Measurements from ENCODE around the gene PLAC9.

The PLAC9 gene

DNA sequence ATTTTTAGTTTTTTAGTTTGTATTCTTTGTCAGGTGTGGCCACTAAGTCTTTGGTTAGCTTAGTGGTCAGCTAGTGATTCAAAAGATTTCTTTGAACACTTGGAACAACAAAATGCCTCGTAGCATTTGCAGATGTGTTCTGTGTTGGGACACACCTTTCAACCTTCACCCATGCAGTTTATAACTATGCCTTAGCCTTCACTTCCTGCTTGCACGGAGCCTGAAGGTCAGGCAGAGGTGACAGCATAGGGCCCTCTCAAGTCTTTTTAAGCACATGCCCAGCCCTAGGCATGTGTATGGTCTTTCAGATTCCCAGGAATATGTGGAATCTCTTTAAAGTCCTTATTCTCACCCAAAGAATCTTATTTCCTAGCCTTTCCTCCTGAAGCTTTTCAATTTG, 17.6 kb downstream of the PLAC9 start:
- H3K9me3 ChIP-seq (ENCODE audit: insufficient read depth, low read length) = no peaks in the 10 kb centered on the region
- H3K36me3 ChIP-seq (ENCODE audit: low read length) = no peaks in the 10 kb centered on the region; the same call in 1 of the 2 replicates
- H3K27me3 ChIP-seq (ENCODE audit: low read length) = no peaks in the 10 kb centered on the region
- no peak overlapping the region for H3K4me2 ChIP-seq (ENCODE audit: low read depth, low read length, poor library complexity, severe bottlenecking)
- H2AFZ ChIP-seq (ENCODE audit: low read depth, low read length, severe bottlenecking) = no peak overlapping the region
- TF ChIP-seq EZH2phosphoT487 (conservative IDR thresholded peaks at IDR 0.05; ENCODE audit: low read length) = no peak
- TF ChIP-seq, protein P1, sequence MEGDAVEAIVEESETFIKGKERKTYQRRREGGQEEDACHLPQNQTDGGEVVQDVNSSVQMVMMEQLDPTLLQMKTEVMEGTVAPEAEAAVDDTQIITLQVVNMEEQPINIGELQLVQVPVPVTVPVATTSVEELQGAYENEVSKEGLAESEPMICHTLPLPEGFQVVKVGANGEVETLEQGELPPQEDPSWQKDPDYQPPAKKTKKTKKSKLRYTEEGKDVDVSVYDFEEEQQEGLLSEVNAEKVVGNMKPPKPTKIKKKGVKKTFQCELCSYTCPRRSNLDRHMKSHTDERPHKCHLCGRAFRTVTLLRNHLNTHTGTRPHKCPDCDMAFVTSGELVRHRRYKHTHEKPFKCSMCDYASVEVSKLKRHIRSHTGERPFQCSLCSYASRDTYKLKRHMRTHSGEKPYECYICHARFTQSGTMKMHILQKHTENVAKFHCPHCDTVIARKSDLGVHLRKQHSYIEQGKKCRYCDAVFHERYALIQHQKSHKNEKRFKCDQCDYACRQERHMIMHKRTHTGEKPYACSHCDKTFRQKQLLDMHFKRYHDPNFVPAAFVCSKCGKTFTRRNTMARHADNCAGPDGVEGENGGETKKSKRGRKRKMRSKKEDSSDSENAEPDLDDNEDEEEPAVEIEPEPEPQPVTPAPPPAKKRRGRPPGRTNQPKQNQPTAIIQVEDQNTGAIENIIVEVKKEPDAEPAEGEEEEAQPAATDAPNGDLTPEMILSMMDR (IDR thresholded peaks at IDR 0.05; ENCODE audit: insufficient read depth, low read length, poor library complexity, severe bottlenecking) = no peak
- H3K4me3 ChIP-seq (ENCODE audit: insufficient read depth, low read length, poor library complexity, severe bottlenecking) = no peak overlapping the region
- H3F3A ChIP-seq (ENCODE audit: insufficient read depth) = peaks cover 9% of the 10 kb centered on the region; the same call in 1 of the 2 replicates
- no peaks in the 10 kb centered on the region for H3K9me2 ChIP-seq (replicated peaks; ENCODE audit: insufficient read depth, low read length)
- H3K27ac ChIP-seq (ENCODE audit: low read depth, low read length) = no peak overlapping the region
- no peaks in the 10 kb centered on the region for H3K79me2 ChIP-seq (ENCODE audit: insufficient read depth, low read length)
- H3K9ac ChIP-seq (ENCODE audit: low read length) = no peak overlapping the region
- no peaks in the 10 kb centered on the region for H4K20me1 ChIP-seq (ENCODE audit: low read depth, low read length)

DNA sequence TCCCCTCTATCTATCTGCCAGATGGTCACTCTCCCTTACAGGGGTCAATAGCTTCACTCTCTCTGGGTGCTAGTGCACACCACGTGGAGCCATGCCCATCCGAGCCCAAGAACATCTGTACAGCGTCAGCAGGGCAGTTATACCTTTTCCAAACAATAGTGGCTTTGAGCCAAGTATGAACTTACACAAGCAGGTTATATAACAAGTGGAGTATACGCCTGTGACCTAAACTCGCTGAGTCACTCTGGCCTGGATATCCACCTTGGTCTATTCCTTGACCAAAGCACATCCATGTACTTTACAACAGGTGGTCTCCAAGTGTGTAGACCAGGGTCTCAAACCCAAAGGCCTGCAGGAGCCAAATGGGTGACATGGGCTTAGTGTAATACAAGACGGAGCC, 20.3 kb downstream of the PLAC9 start:
- Histone ChIP-seq H3K9me3 (ENCODE audit: insufficient read depth, low read length) (no peaks in the 10 kb centered on the region), H3K36me3 (ENCODE audit: low read length) (no peaks in the 10 kb centered on the region; the same call in 1 of the 2 replicates), H3K4me3 (ENCODE audit: insufficient read depth, low read length, poor library complexity, severe bottlenecking) (no peak overlapping the region), H3K27ac (ENCODE audit: low read depth, low read length) (no peak overlapping the region), H4K20me1 (ENCODE audit: low read depth, low read length) (no peaks in the 10 kb centered on the region), H3K4me2 (ENCODE audit: low read depth, low read length, poor library complexity, severe bottlenecking) (no peak overlapping the region), H3F3A (ENCODE audit: insufficient read depth) (no peaks in the 10 kb centered on the region), H3K79me2 (ENCODE audit: insufficient read depth, low read length) (no peaks in the 10 kb centered on the region), H2AFZ (ENCODE audit: low read depth, low read length, severe bottlenecking) (no peak overlapping the region), H3K9ac (ENCODE audit: low read length) (no peak overlapping the region), H3K9me2 (replicated peaks; ENCODE audit: insufficient read depth, low read length) (no peaks in the 10 kb centered on the region), H3K27me3 (ENCODE audit: low read length) (no peaks in the 10 kb centered on the region)
- TF ChIP-seq, protein P1 (IDR thresholded peaks at IDR 0.05; ENCODE audit: insufficient read depth, low read length, poor library complexity, severe bottlenecking) = no peak
- no peak for TF ChIP-seq EZH2phosphoT487 (conservative IDR thresholded peaks at IDR 0.05; ENCODE audit: low read length)

DNA sequence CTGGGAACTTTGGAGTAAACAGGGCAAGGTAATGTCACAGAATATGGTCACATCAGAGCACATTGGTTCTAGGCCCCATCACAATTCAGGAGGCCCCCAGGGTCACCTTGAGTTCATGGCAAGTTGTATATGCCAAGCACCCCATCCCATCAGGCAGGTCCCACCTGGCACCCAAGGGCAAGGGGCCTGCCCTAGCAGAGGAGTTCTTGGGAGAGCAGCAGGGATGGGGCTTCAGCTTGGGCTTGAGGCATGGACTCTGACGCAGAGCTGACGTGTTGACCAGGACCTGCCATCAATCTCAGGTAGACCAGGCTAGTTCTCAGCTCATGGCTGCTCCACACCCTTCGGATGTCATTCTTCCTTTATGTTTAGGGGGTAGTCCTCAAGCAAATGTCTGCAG, 20.9 kb downstream of the PLAC9 start:
- Histone ChIP-seq H3K9me2 (replicated peaks; ENCODE audit: insufficient read depth, low read length) (no peaks in the 10 kb centered on the region), H3K36me3 (ENCODE audit: low read length) (no peaks in the 10 kb centered on the region; the same call in 1 of the 2 replicates), H3F3A (ENCODE audit: insufficient read depth) (no peaks in the 10 kb centered on the region), H3K9ac (ENCODE audit: low read length) (no peak overlapping the region), H3K27ac (ENCODE audit: low read depth, low read length) (no peak overlapping the region), H3K79me2 (ENCODE audit: insufficient read depth, low read length) (no peaks in the 10 kb centered on the region), H3K27me3 (ENCODE audit: low read length) (no peaks in the 10 kb centered on the region), H2AFZ (ENCODE audit: low read depth, low read length, severe bottlenecking) (no peak overlapping the region), H4K20me1 (ENCODE audit: low read depth, low read length) (no peaks in the 10 kb centered on the region), H3K4me3 (ENCODE audit: insufficient read depth, low read length, poor library complexity, severe bottlenecking) (no peak overlapping the region), H3K4me2 (ENCODE audit: low read depth, low read length, poor library complexity, severe bottlenecking) (no peak overlapping the region), H3K9me3 (ENCODE audit: insufficient read depth, low read length) (no peaks in the 10 kb centered on the region)
- TF ChIP-seq, protein P1 (IDR thresholded peaks at IDR 0.05; ENCODE audit: insufficient read depth, low read length, poor library complexity, severe bottlenecking) = no peak
- no peak for TF ChIP-seq EZH2phosphoT487 (conservative IDR thresholded peaks at IDR 0.05; ENCODE audit: low read length)

Data from SU-DHL-6 (cell line).